Immature natural killer cell (primary cell): ENCODE results near the gene NFIB. TPM values are rescaled to one million over a fixed set of nuclear protein-coding genes. Genes with fewer than 3 reads are reported as not detected.

Experiments
- DNase-seq, 3 donors: peaks; one replicate each; pipeline ENCODE4 v3.0.0; 2022; ENCODE audit warnings: mixed read lengths in 1 of 3
- H3K27ac Mint-ChIP-seq, 6 donors: one replicate each; pipeline ENCODE4 v1.8.0; 2020; ENCODE audit warnings: mixed read lengths in 6 of 6, mild to moderate bottlenecking in 5 of 6, inconsistent platforms in 4 of 6, moderate library complexity in 3 of 6
- H3K27me3 Mint-ChIP-seq, 3 donors: one replicate each; pipeline ENCODE4 v1.8.0; 2020 to 2021; ENCODE audit warnings: low read depth in 3 of 3, mild to moderate bottlenecking in 3 of 3, mixed read lengths in 3 of 3, moderate library complexity in 3 of 3, inconsistent platforms in 1 of 3
- H3K36me3 Mint-ChIP-seq, 3 donors: one replicate each; pipeline ENCODE4 v1.8.0; 2020; ENCODE audit warnings: mixed read lengths in 3 of 3, inconsistent platforms in 2 of 3, mild to moderate bottlenecking in 2 of 3
- H3K4me1 Mint-ChIP-seq, 2 donors: one replicate each; pipeline ENCODE4 v1.8.0; 2020; ENCODE audit warnings: inconsistent platforms in 2 of 2, mild to moderate bottlenecking in 2 of 2, mixed read lengths in 2 of 2, moderate library complexity in 1 of 2
- H3K4me3 Mint-ChIP-seq, 5 donors: one replicate each; pipeline ENCODE4 v1.8.0; 2020; ENCODE audit warnings: mild to moderate bottlenecking in 5 of 5, mixed read lengths in 5 of 5, inconsistent platforms in 3 of 5, moderate library complexity in 3 of 5
- H3K9me3 Mint-ChIP-seq, 6 donors: one replicate each; pipeline ENCODE4 v1.8.0; 2020; ENCODE audit warnings: mild to moderate bottlenecking in 6 of 6, mixed read lengths in 6 of 6, inconsistent platforms in 4 of 6, moderate library complexity in 3 of 6
- polyA plus RNA-seq, 3 donors: library from polyadenylated mRNA; unstranded; fragments of 300-500 nt; fragmentation: Illumina TruSeq; gene quantifications; one replicate each; pipeline ENCODE4 v1.2.3, GENCODE V29; 2021

Gene NFIB
- polyA plus RNA-seq, 3 donors from 2014 or later, result not detected

GRCh38 chr9:14089051-14089803, 224.7 kb downstream of the NFIB start:
- Mint-ChIP-seq H3K36me3 (no peaks in the 10 kb centered on the region), H3K9me3 (peaks cover 0 to 16% (median 3%) of the 10 kb centered on the region in 6 donors)

GRCh38 chr9:14087576-14087975, 226.4 kb downstream of the NFIB start:
- no peaks in the 10 kb centered on the region for H3K27me3 Mint-ChIP-seq
- no peak overlapping the region for H3K27ac Mint-ChIP-seq

More at GRCh38 chr9:14089051-14089803, 224.7 kb downstream of the NFIB start:
- H3K27me3 Mint-ChIP-seq, result no peaks in the 10 kb centered on the region
- no peak overlapping the region for H3K27ac Mint-ChIP-seq
- H3K4me1 Mint-ChIP-seq, result no peaks in the 10 kb centered on the region
- no peak for DNase-seq
- H3K4me3 Mint-ChIP-seq, result no peak overlapping the region

GRCh38 chr9:14086495-14086894, 227.4 kb downstream of the NFIB start:
- no peaks in the 10 kb centered on the region for H3K27me3 Mint-ChIP-seq

More at GRCh38 chr9:14087576-14087975, 226.4 kb downstream of the NFIB start:
- H3K4me3 Mint-ChIP-seq, result no peak overlapping the region
- H3K4me1 Mint-ChIP-seq, result no peaks in the 10 kb centered on the region
- no peak for DNase-seq
- H3K9me3 Mint-ChIP-seq, result peaks cover 0 to 20% (median 3%) of the 10 kb centered on the region in 6 donors
- H3K36me3 Mint-ChIP-seq, result no peaks in the 10 kb centered on the region

GRCh38 chr9:14085810-14086209, 228.1 kb downstream of the NFIB start:
- Mint-ChIP-seq H3K9me3 (peaks cover 0 to 20% (median 4%) of the 10 kb centered on the region in 6 donors), H3K27ac (no peak overlapping the region), H3K4me3 (no peak overlapping the region), H3K27me3 (peaks cover 0 to under 1% (median 0%) of the 10 kb centered on the region in 3 donors), H3K4me1 (no peaks in the 10 kb centered on the region), H3K36me3 (no peaks in the 10 kb centered on the region)
- no peak for DNase-seq

More at GRCh38 chr9:14086495-14086894, 227.4 kb downstream of the NFIB start:
- Mint-ChIP-seq H3K4me3 (no peak overlapping the region), H3K9me3 (peaks cover 0 to 20% (median 2%) of the 10 kb centered on the region in 6 donors), H3K36me3 (no peaks in the 10 kb centered on the region), H3K4me1 (no peaks in the 10 kb centered on the region), H3K27ac (no peak overlapping the region)
- no peak for DNase-seq

- Mint-ChIP-seq H3K4me1 (no peaks in the 10 kb centered on the region), H3K36me3 (no peaks in the 10 kb centered on the region), H3K27me3 (peaks cover 0 to 3% (median 0%) of the 10 kb centered on the region in 3 donors), H3K9me3 (peaks cover 0 to 20% (median 7%) of the 10 kb centered on the region in 6 donors), H3K27ac (no peak overlapping the region), H3K4me3 (no peak overlapping the region)
- no peak for DNase-seq
Measured at GRCh38 chr9:14084867-14085266, 229.1 kb downstream of the NFIB start.

- DNase-seq, result no peak
- Mint-ChIP-seq H3K4me3 (no peak overlapping the region), H3K27ac (no peak overlapping the region), H3K4me1 (no peaks in the 10 kb centered on the region), H3K27me3 (peaks cover 0 to 3% (median 0%) of the 10 kb centered on the region in 3 donors), H3K9me3 (peaks cover 0 to 14% (median 9%) of the 10 kb centered on the region in 6 donors), H3K36me3 (no peaks in the 10 kb centered on the region)
Measured at GRCh38 chr9:14083366-14083765, 230.6 kb downstream of the NFIB start.

- Mint-ChIP-seq H3K4me1 (no peaks in the 10 kb centered on the region), H3K27ac (no peak overlapping the region), H3K36me3 (no peaks in the 10 kb centered on the region), H3K9me3 (peaks cover 0 to 17% (median 10%) of the 10 kb centered on the region in 6 donors), H3K4me3 (no peak overlapping the region), H3K27me3 (peaks cover 0 to 3% (median 0%) of the 10 kb centered on the region in 3 donors)
- DNase-seq, result no peak
Measured at GRCh38 chr9:14082732-14083131, 231.2 kb downstream of the NFIB start.

GRCh38 chr9:14081745-14082144, 232.2 kb downstream of the NFIB start:
- H3K4me3 Mint-ChIP-seq, result no peak overlapping the region
- H3K9me3 Mint-ChIP-seq, result peaks cover 0 to 23% (median 10%) of the 10 kb centered on the region in 6 donors

GRCh38 chr9:14080959-14081542, 232.9 kb downstream of the NFIB start:
- Mint-ChIP-seq H3K27me3 (peaks cover 0 to 3% (median 0%) of the 10 kb centered on the region in 3 donors), H3K9me3 (peaks cover 0 to 27% (median 10%) of the 10 kb centered on the region in 6 donors), H3K36me3 (no peaks in the 10 kb centered on the region), H3K4me1 (no peaks in the 10 kb centered on the region), H3K27ac (no peak overlapping the region), H3K4me3 (no peak overlapping the region)
- DNase-seq, result no peak

More at GRCh38 chr9:14081745-14082144, 232.2 kb downstream of the NFIB start:
- DNase-seq, result no peak
- Mint-ChIP-seq H3K27me3 (peaks cover 0 to 3% (median 0%) of the 10 kb centered on the region in 3 donors), H3K4me1 (no peaks in the 10 kb centered on the region), H3K36me3 (no peaks in the 10 kb centered on the region), H3K27ac (no peak overlapping the region)

- H3K9me3 Mint-ChIP-seq, result peaks cover 0 to 30% (median 7%) of the 10 kb centered on the region in 6 donors
- H3K36me3 Mint-ChIP-seq, result no peaks in the 10 kb centered on the region
- no peaks in the 10 kb centered on the region for H3K4me1 Mint-ChIP-seq
- no peak overlapping the region for H3K4me3 Mint-ChIP-seq
- H3K27ac Mint-ChIP-seq, result no peak overlapping the region
- no peak for DNase-seq
- H3K27me3 Mint-ChIP-seq, result peaks cover 0 to 3% (median 0%) of the 10 kb centered on the region in 3 donors
Measured at GRCh38 chr9:14079440-14079839, 234.5 kb downstream of the NFIB start.

GRCh38 chr9:14077672-14078071, 236.3 kb downstream of the NFIB start:
- DNase-seq, result no peak
- Mint-ChIP-seq H3K9me3 (peaks cover 3 to 39% (median 9%) of the 10 kb centered on the region in 6 donors), H3K4me1 (no peaks in the 10 kb centered on the region)

GRCh38 chr9:14075218-14075617, 238.7 kb downstream of the NFIB start:
- no peak for DNase-seq
- Mint-ChIP-seq H3K4me3 (no peak overlapping the region), H3K9me3 (peaks cover 4 to 62% (median 10%) of the 10 kb centered on the region in 6 donors), H3K27me3 (peaks cover 0 to 5% (median 0%) of the 10 kb centered on the region in 3 donors), H3K4me1 (no peaks in the 10 kb centered on the region), H3K36me3 (no peaks in the 10 kb centered on the region), H3K27ac (no peak overlapping the region)

More at GRCh38 chr9:14077672-14078071, 236.3 kb downstream of the NFIB start:
- no peak overlapping the region for H3K27ac Mint-ChIP-seq
- peaks cover 0 to 8% (median 0%) of the 10 kb centered on the region in 3 donors for H3K27me3 Mint-ChIP-seq
- H3K36me3 Mint-ChIP-seq, result no peaks in the 10 kb centered on the region
- H3K4me3 Mint-ChIP-seq, result no peak overlapping the region

- peaks cover 3 to 62% (median 12%) of the 10 kb centered on the region in 6 donors for H3K9me3 Mint-ChIP-seq
- H3K27me3 Mint-ChIP-seq, result peaks cover 0 to 5% (median 2%) of the 10 kb centered on the region in 3 donors
- H3K4me1 Mint-ChIP-seq, result no peaks in the 10 kb centered on the region
- no peak overlapping the region for H3K27ac Mint-ChIP-seq
- DNase-seq, result no peak
- no peak overlapping the region for H3K4me3 Mint-ChIP-seq
- no peaks in the 10 kb centered on the region for H3K36me3 Mint-ChIP-seq
Measured at GRCh38 chr9:14072850-14073249, 241.1 kb downstream of the NFIB start.

- Mint-ChIP-seq H3K36me3 (no peaks in the 10 kb centered on the region), H3K4me1 (no peaks in the 10 kb centered on the region), H3K4me3 (no peak overlapping the region), H3K27ac (no peak overlapping the region), H3K9me3 (peaks cover 3 to 58% (median 12%) of the 10 kb centered on the region in 6 donors), H3K27me3 (peaks cover 0 to 5% (median 2%) of the 10 kb centered on the region in 3 donors)
- no peak for DNase-seq
Measured at GRCh38 chr9:14071484-14071883, 242.5 kb downstream of the NFIB start.
